Kidney (tissue), 14 donors: ENCODE measurements around the gene ARID5B. TPM values are rescaled to one million over a fixed set of nuclear protein-coding genes. Genes with fewer than 3 reads are reported as not detected.

Experiments used
- DNase-seq, 5 donors: peaks; one replicate each; pipeline ENCODE4 v3.0.0-alpha.2; 2013 to 2020
- FAIRE-seq: peaks from 2 replicates; lab custom pipeline; 2012; peaks lifted over from hg19 to GRCh38; lab: Jason Lieb, UNC
- H3K27ac ChIP-seq, 2 donors: one replicate each; pipeline ENCODE4 v1.7.0; 2013; ENCODE audit warnings: low read depth in 2 of 2, low read length in 2 of 2, inconsistent platforms in 1 of 2
- H3K27me3 ChIP-seq: one replicate; pipeline ENCODE4 v1.7.1; 2013; ENCODE audit warnings: low read length, inconsistent platforms; ENCODE audit not compliant: control insufficient read depth, insufficient read depth
- H3K36me3 ChIP-seq, 3 donors: one replicate each; pipeline versions ENCODE4 v1.7.0 to v1.7.1; 2013; ENCODE audit warnings: low read length in 3 of 3, control low read depth in 1 of 3, inconsistent platforms in 1 of 3; ENCODE audit not compliant: insufficient read depth in 3 of 3, control insufficient read depth in 2 of 3
- H3K4me1 ChIP-seq, 3 donors: one replicate each; pipeline versions ENCODE4 v1.7.0 to v1.7.1; 2013; ENCODE audit warnings: low read length in 3 of 3, inconsistent platforms in 1 of 3, low read depth in 1 of 3; ENCODE audit not compliant: control insufficient read depth in 2 of 3, insufficient read depth in 2 of 3
- H3K4me3 ChIP-seq, 3 donors: one replicate each; pipeline versions ENCODE4 v1.7.0 to v1.8.1; 2013; ENCODE audit warnings: low read length in 3 of 3, control low read depth in 1 of 3, inconsistent platforms in 1 of 3
- H3K9ac ChIP-seq, 3 donors: one replicate each; pipeline versions ENCODE4 v1.7.0 to v1.7.1; 2013; ENCODE audit warnings: low read length in 3 of 3, control low read depth in 1 of 3, inconsistent platforms in 1 of 3
- H3K9me3 ChIP-seq, 3 donors: one replicate each; pipeline versions ENCODE4 v1.7.0 to v1.7.1; 2013; ENCODE audit warnings: low read length in 3 of 3, control low read depth in 1 of 3, inconsistent platforms in 1 of 3; ENCODE audit not compliant: control insufficient read depth in 2 of 3, insufficient read depth in 1 of 3
- CTCF ChIP-seq: IDR thresholded peaks from 3 replicates; pipeline ENCODE4 v1.5.1; 2012; ENCODE audit warnings: mild to moderate bottlenecking, moderate library complexity, borderline replicate concordance; ENCODE audit not compliant: insufficient read depth; ENCODE audit errors: extremely low read depth
- intact Hi-C: fragments of 100-400 bp; cut with DNase I; formaldehyde crosslinking; loops from one replicate; pipeline ENCODE4 v1.11.1; 2022
- polyA plus RNA-seq: library from polyadenylated mRNA; stranded (reverse); fragments of 350-450 nt; fragmentation: Illumina TruSeq; extraction: RNeasy Lipid Tissue Mini Kit (QIAGEN cat#74804); gene quantifications from one replicate; pipeline ENCODE4 v1.2.3, GENCODE V29; 2014; ENCODE audit warnings: low read depth, low replicate concordance; ENCODE audit not compliant: insufficient read depth
- total RNA-seq: library from RNA; stranded (reverse); fragmentation: NEBNext Ultra II Directional; extraction: Animal tissue kit (Norgen Biotek cat#: 25700); gene quantifications from one replicate; pipeline ENCODE4 v1.2.1, GENCODE V29; 2021
- donor health status: control.
- donor health status: control.
- donor health status: control.
- donor health status: control.
- donor health status: control.
- donor health status: DM: yes; HTN: yes; CAD: no.
- donor health status: Normal renal cell carcinoma (clear cell type).

Gene ARID5B
- total and polyA plus RNA-seq, 2 donors from 2014 or later = 8.6 to 77.9 TPM

- Histone ChIP-seq H3K27ac (peak overlapping the region in 1 of 2 donors; percentile 36), H3K4me1 (peaks cover 0 to 4% (median 3%) of the 10 kb centered on the region in 3 donors), H3K9ac (no peak overlapping the region), H3K4me3 (no peak overlapping the region), H3K9me3 (no peaks in the 10 kb centered on the region), H3K36me3 (peaks cover 6 to 44% (median 26%) of the 10 kb centered on the region in 3 donors), H3K27me3 (no peaks in the 10 kb centered on the region)
- TF ChIP-seq CTCF = no peak
- intact Hi-C loops = no loop called here
- no peak for FAIRE-seq
- DNase-seq = no peak
Measured at GRCh38 chr10:62069452-62070178, 168.1 kb downstream of the ARID5B start.

- Histone ChIP-seq H3K27ac (no peak overlapping the region), H3K9me3 (no peaks in the 10 kb centered on the region), H3K36me3 (peaks cover 4 to 39% (median 20%) of the 10 kb centered on the region in 3 donors), H3K4me3 (no peak overlapping the region), H3K27me3 (no peaks in the 10 kb centered on the region), H3K9ac (no peak overlapping the region), H3K4me1 (peaks cover 0 to 8% (median 8%) of the 10 kb centered on the region in 3 donors)
- intact Hi-C loops = no loop called here
- no peak for FAIRE-seq
- TF ChIP-seq CTCF = no peak
- DNase-seq = no peak
Measured at GRCh38 chr10:62071846-62072281, 170.4 kb downstream of the ARID5B start.

GRCh38 chr10:62072901-62073300, 171.4 kb downstream of the ARID5B start:
- Histone ChIP-seq H3K27ac (no peak overlapping the region), H3K27me3 (no peaks in the 10 kb centered on the region), H3K4me3 (no peak overlapping the region), H3K9ac (no peak overlapping the region), H3K9me3 (no peaks in the 10 kb centered on the region), H3K36me3 (peaks cover 4 to 31% (median 19%) of the 10 kb centered on the region in 3 donors), H3K4me1 (peaks cover 0 to 14% (median 10%) of the 10 kb centered on the region in 3 donors)
- DNase-seq (no peak), FAIRE-seq (no peak)
- intact Hi-C loops = no loop called here
- TF ChIP-seq CTCF = no peak
